GM19438 (cell line): ENCODE measurements around the gene SLC8A2.

Experiments
- ATAC-seq: cut with Tn5 transposase; IDR thresholded peaks from one replicate; pipeline ENCODE4 v1.9.1; 2021; ENCODE audit warnings: low read depth; ENCODE audit not compliant: unreplicated experiment

The SLC8A2 gene

DNA sequence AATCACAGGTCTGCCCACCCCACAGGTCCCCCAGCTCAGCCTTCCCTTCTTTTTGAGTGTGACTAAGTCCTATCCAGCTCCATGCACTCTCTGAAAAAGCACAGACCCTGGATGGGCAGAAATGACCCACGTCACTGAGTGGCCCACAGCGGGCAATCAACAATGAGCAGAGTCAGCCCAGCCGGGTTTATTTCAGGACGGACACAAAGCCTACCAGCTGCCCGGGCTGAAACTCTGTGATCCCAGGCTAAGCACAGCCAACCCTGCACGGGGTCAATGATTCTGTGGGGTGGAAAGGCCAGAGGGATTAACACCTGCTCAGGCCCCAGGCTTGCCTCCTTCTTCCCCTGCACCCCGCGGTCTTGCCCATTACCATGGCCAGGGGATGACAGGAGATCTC lies 34.8 kb upstream of the SLC8A2 start:
- ATAC-seq: no peak

- no peak for ATAC-seq
Measured at GRCh38 chr19:47505506-47505905, 33.8 kb upstream of the SLC8A2 start.

- ATAC-seq: no peak
Measured at GRCh38 chr19:47503826-47504150, 32.1 kb upstream of the SLC8A2 start.

DNA sequence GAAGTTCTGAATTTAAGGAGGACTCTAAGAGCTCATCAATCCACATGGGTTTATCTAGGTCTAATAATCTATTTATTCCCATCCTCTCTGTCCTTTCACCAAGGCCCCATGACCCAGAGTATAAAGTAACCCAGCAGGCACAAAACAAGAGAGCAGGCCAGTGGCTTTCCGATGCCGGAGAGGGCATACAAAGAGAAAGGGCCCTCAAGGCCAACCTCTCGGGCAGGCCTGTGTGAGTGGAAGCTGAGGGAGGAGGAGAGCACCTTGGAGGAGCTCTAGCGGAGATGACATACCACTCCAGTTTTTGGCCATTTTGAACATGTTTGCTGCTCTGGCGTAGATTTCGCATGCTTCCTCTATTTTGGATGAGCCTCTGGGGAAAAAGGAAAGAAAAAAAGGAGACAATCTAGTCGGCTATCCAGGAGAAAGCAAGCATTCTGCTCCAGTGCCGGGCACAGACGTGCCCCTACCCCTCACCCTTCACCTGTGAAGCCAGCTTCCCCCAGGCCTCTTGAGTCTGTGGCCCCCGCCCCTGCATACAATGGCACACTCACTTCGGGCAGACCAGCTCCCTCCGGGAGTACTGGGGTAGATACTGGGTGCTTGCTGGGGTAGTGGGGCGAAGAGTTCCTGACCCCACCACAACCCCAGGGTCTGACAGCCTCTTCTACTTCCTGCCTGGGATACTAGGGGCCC lies 31.6 kb upstream of the SLC8A2 start:
- no peak for ATAC-seq

DNA sequence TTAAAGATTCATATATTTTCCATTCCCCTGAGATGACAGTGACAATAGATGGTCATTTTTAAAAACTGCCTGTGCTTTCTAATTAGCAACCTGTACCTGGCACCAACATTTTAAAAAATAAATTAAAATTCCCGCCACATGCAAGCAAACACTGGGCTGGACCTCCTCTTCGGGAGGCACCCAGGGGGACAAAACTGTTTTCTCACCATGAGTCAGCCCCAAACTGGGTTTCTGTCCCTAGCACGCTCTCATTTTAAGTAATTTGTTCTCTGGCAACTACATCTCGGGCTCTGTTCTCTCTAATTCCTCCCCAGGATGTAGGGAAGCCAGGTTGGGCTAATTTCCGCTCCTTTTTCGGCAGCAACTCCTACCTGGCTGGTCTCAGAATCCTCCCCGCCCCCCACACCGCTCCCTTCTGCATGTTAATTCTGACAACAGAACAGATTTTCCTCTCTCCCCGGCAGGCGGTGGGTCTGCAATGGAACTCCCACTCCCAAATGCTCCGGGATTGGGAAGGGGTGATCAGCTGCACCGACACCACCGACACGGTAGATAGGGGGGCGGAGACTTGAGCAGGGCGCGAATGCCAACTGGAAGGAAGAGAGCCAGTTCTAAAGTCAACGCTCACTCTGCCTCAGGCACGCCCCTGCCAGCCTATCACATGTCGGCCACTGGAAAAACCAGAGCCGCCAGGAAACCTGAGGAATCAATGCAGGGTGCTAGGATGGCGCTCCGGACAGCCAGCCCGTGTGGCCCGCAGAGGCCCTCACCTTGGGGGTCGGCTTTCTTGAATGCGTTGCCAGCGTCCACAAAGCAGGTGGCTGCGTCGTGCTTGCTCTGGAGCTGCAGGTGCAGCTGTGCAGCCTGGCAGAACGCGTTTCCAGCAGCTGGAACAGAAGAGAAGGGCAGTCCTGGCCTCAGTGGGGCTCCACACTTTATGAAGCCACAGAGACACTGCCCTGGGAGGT lies 28.5 kb upstream of the SLC8A2 start:
- ATAC-seq: no peak

GRCh38 chr19:47499371-47499770 lies 27.7 kb upstream of the SLC8A2 start:
- no peak for ATAC-seq

GRCh38 chr19:47498561-47498960 lies 26.9 kb upstream of the SLC8A2 start:
- no peak for ATAC-seq

DNA sequence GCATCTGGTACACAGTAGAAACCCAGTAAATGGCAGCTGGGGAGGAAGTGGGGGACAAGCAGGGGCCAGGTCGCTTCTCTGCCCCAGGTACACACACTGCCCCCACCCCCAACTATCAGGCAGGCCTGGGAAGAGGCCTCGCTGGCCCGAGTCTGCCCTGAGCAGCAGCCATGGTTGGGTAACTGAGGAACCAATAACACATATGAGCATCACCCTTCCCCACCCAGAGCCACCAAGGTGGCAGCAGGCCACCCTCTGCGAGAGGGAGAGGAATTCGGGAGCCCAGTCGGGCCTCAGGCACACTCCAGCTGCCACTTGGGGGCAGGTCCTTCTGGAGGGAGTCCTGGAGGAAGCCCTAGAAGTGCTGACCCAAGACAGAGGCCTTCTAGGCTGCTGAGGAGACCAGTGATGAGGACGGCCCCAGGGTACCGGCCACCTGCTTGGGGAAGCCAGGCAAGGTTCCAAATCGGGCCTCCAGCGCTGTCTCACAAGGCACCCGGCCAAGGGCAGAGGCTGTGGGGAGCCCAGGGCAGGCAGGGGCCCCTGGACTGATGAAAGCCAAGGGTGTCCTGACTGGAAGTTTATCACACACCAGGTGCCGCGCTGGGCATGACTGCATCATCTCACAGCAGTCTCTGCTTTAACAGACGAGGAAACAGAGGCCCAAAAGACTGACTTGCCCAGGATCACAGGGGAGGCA lies 26.3 kb upstream of the SLC8A2 start:
- ATAC-seq: no peak

DNA sequence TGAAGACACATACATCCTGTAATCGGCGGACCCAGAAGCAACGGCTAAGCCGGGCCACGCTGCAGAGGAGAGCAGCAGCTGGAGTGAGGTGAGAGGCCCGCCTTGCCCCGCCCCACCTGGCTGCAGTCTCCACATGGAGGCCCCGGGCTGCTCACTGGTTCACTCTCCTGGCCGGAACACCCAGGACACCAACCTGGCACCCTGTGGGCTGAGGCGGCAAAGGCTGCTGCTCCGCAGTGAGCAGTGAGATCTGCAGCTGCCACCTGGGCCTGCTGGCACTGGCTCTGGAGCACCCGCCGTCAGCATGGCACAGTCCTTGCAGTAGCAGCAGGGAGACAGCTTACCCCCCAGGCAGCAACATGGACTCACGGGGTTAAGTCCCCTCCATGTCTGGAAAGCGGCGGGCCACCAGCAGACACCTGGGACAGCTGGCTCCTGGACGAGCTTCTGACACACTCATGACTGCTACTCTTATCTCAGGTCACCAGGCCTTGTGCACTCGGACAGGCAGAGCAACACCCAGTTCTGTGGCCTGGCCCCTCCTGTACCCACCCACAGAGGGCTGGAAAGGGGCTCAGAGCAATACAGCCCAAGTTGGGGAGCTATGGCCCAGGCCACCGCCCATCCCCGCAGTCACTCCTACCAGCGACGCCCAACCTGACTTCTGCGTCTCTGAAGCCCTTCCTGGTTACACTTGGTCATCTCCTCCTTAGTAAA lies 25.5 kb upstream of the SLC8A2 start:
- ATAC-seq: no peak

GRCh38 chr19:47495478-47496372 lies 24.0 kb upstream of the SLC8A2 start:
- no peak for ATAC-seq

- ATAC-seq: no peak
Measured at GRCh38 chr19:47494729-47495128, 23.0 kb upstream of the SLC8A2 start.

GRCh38 chr19:47494211-47494547 lies 22.5 kb upstream of the SLC8A2 start:
- no peak for ATAC-seq

DNA sequence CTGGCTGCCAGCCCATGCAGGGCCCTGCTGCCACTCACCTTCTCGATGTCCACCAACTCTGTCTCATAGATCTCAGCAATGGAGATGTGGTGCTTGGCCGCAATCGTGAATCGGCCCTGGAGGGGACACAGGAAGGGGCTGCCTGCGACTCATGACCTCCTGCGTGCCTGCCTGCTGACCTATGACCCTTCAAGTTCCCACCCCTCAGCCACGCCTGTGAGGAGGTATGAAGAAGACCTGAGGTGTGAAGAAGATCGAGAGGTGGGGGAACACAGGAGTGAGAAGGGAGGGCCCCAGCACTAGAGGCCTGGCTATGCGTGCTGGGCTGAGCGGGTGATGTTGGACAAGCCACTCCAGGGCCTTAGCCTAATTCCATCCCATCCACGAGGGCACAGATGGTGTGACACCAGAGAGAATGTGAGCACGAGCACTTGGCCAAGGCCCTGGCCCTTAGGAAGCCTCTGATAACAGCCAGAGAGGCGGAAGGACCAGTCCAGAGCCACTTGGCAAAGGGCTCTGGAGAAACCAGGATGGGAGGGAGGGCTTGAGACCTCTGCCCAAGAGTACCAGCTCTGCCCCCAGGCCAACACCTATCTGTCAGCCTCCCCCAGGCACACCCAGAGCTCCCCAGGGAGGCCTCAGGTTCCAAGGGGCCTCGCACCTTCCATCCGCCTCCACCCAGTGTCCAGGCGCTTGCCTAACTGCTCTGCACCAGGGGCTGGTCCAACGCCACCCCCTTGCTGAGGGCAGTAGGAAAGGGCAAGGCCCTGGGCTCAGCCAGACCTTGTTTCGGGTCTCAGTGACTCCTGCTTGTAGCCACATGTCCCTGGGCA lies 21.9 kb upstream of the SLC8A2 start:
- ATAC-seq: no peak

- no peak for ATAC-seq
Measured at GRCh38 chr19:47492571-47493377, 21.1 kb upstream of the SLC8A2 start.

GRCh38 chr19:47492137-47492533 lies 20.4 kb upstream of the SLC8A2 start:
- no peak for ATAC-seq

DNA sequence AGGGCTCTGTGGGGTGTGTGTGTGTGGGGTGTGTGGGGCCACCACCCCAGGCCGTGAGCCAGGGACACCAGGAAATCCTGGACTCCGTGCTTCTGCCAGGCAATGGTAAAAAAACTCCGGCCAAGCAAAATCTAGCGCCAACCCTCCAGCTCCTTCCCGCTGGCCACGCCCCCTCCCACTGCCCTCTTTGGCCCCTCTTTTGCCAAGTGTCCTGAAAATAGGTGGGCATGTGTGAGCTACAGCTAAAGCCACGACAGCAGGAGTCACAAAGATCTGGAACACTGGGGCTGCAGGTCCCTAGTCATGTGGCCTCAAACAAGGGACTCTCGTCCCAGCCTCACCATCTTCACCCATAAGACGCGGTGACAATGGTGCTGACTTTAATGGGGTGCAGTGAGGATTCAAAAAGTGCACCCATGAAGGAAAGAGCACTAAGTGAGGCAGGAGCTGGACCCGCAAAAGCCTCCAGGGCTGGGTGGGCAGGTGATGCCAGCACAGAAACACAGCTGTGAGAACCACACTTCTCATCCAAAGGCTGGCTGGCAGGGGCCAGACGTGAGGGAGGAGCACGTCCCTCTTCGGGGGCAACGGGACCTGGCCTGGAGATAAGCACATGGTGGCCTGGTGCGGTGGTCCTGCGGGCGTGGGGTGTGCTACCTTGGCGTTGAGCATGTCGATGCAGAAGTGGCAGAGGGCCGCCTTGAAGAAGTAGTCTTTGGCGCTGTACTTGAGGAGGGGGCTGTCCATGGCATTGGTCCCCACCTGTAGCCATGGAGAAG lies 19.9 kb upstream of the SLC8A2 start:
- no peak for ATAC-seq

DNA sequence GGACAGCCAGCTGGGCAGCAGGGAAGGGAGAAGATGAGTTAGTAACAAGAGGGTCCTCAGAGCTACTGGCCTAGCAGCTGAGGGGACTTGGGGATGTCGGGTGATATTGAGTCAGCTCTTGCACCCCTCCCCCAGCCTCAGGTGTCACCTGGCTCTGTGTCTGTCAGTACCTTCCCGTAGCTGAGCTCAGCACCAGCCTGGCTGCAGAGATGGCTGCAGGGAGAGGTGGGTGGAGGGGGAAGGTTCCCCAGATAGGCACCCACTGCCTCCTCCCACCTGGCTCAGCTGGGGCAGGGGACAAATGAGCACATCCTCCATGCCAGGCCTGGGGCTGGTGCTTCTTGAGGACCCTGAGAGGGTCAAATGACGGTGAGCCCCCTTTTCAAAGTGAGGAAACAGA lies 19.2 kb upstream of the SLC8A2 start:
- ATAC-seq: no peak
